Ovary (tissue), 3 donors: ENCODE data around the gene SF3B3.

ENCODE experiments used
- EP300 ChIP-seq: sonication (generic); formaldehyde crosslinking; IDR thresholded peaks from one replicate; pipeline ENCODE4 v1.6.1; 2017; ENCODE audit warnings: antibody characterized with exemption
- POLR2A ChIP-seq: fragments of 450-650 bp; IDR thresholded peaks from one replicate; pipeline ENCODE4 v1.6.1; 2017; ENCODE audit warnings: antibody characterized with exemption, mild to moderate bottlenecking, moderate library complexity
- TF ChIP-seq, protein P1 (sequence below), 3 donors: fragments of 450-650 bp in 2 of 3; fragments of 200-600 bp in 1 of 3; IDR thresholded peaks; one replicate each; pipeline versions ENCODE4 v1.5.1 to v1.8.0; 2016 to 2022; ENCODE audit warnings: antibody characterized with exemption in 3 of 3, mild to moderate bottlenecking in 1 of 3
- donor health status: DM: no; HTN: no; CAD: no.

DNA sequence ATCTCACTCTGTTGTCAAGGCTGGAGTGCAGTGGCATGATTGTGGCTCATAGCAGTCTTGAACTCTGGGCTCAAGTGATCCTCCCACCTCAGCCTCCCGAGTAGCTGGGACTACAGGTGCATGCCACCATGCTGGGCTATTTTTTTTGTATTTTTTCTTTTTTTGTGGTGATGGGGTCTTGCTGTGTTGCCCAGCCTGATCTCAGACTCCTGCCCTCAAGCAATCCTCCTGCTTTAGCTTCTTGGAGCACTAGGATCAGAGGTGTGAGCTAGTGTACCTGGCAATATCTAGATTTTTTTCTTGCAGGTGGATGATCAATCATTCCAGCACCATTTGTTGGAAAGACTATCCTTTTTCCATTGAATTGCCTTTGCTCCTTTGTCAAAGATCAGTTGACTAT is 69.9 kb downstream of the SF3B3 start:
- TF ChIP-seq POLR2A = no peak
- TF ChIP-seq, protein P1, sequence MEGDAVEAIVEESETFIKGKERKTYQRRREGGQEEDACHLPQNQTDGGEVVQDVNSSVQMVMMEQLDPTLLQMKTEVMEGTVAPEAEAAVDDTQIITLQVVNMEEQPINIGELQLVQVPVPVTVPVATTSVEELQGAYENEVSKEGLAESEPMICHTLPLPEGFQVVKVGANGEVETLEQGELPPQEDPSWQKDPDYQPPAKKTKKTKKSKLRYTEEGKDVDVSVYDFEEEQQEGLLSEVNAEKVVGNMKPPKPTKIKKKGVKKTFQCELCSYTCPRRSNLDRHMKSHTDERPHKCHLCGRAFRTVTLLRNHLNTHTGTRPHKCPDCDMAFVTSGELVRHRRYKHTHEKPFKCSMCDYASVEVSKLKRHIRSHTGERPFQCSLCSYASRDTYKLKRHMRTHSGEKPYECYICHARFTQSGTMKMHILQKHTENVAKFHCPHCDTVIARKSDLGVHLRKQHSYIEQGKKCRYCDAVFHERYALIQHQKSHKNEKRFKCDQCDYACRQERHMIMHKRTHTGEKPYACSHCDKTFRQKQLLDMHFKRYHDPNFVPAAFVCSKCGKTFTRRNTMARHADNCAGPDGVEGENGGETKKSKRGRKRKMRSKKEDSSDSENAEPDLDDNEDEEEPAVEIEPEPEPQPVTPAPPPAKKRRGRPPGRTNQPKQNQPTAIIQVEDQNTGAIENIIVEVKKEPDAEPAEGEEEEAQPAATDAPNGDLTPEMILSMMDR (IDR thresholded peaks at IDR 0.05) = no peak
- TF ChIP-seq EP300 = no peak
